GM08714 (cell line): ENCODE results near the gene PRR20G.

Source experiments
- H3K4me3 ChIP-seq: fragments of 200-500 bp; sonication (Bioruptor generic); 2 replicates; pipeline ENCODE4 v1.5.1; 2014; ENCODE audit warnings: mild to moderate bottlenecking, low read length, inconsistent platforms
- ZNF274 ChIP-seq: IDR thresholded peaks from 2 replicates; pipeline ENCODE4 v1.6.1; 2012; ENCODE audit warnings: mild to moderate bottlenecking, low read depth, low read length

The PRR20G gene

GRCh38 chr3:127288343-127288742 is 497 bp upstream of the PRR20G start:
- no peak for TF ChIP-seq ZNF274
- H3K4me3 ChIP-seq = no peak overlapping the region

DNA sequence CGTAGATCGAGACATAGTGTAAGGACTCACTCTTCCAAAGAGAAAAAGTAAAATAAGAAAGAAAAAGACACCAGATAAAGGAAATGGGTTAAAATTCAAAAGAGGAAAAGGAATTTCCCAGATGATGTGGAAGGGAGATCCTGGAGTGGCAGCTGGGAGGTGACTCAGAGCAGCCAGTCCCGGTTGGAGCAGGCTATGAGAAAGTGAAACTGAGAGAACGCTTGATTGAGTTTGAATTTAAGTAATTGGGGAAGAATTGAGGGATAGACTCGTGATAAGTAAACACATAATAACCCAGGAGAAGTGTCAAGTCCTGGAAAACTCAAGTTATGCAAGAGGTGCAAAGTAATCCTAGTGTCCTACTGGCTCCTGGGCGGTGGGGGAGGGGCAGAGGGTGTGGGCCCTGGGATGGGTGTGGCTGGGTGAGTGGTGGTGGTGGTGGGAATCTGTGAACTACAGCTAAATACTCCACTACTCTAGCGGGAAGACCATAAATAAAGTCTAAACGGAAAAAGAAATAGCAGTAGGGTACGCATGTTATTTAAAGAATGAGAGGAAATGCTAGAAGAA is 1.2 kb downstream of the PRR20G start:
- no peak for TF ChIP-seq ZNF274
- H3K4me3 ChIP-seq = no peak overlapping the region

DNA sequence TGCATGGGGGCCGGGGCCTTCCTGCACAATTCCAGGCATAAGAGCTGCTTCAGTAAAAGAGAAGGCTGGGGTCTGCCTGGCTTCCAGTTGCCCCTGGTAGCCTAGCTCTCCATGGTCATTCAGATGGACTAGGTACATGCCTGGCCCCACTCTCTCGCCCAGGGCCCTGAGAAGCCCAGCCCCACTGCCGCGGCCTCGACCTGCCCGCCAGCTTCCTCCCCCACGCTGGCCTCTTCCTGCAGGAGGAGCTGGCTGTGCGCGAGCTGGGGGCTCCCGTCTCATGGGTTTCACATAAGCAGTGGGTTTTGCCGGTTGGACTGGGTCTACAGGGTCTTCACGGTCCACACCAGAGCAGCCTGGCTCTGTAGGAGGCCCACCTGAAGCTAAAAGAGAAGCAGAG is 3.6 kb downstream of the PRR20G start:
- TF ChIP-seq ZNF274 = no peak
- H3K4me3 ChIP-seq = no peak overlapping the region

GRCh38 chr3:127277561-127277960 is 10.3 kb downstream of the PRR20G start:
- TF ChIP-seq ZNF274 = no peak
- H3K4me3 ChIP-seq = no peak overlapping the region

DNA sequence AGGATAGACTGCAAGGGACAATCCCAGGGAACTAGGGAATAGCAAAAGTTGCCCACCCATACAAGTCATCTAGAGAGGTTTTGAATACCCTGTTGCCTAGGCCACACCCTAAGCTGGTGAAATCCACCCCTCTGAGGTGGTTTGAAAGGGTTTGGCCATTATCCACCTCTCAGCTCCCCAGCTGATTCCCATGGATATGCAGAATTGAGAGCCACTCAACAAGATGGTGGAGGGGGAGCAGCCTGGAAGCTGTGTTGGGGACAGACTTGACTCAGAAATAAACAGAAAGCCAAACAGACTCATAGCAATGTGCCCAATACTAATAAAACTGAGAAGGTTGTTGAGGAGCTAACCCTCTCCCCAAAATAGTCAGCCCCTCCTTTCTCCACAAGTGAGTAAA is 10.9 kb downstream of the PRR20G start:
- H3K4me3 ChIP-seq = no peak overlapping the region
- TF ChIP-seq ZNF274 = no peak

GRCh38 chr3:127276396-127276795 is 11.4 kb downstream of the PRR20G start:
- no peak overlapping the region for H3K4me3 ChIP-seq
- no peak for TF ChIP-seq ZNF274

GRCh38 chr3:127275287-127275781 is 12.5 kb downstream of the PRR20G start:
- no peak for TF ChIP-seq ZNF274
- no peak overlapping the region for H3K4me3 ChIP-seq

- H3K4me3 ChIP-seq = no peak overlapping the region
- TF ChIP-seq ZNF274 = no peak
Observed at GRCh38 chr3:127274200-127274760, 13.6 kb downstream of the PRR20G start.

DNA sequence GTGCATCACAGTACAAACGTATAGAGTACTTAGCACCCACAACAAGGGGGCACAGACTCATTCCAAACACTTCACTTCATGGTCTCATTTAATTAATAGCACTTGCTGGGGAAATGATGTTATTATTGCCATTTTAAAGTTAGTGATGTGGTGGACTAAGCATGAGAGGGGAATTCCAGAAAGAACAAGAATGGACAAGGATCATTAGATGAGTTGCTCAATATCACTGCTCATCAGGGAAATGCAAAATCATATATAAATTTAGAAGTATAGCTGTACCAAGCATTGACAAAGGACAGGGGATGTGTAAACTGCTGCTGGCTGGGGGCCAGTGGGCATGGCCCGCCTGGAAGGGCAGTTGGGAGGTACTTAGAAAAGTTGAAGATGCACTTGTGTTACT is 14.6 kb downstream of the PRR20G start:
- TF ChIP-seq ZNF274 = no peak
- H3K4me3 ChIP-seq = no peak overlapping the region

DNA sequence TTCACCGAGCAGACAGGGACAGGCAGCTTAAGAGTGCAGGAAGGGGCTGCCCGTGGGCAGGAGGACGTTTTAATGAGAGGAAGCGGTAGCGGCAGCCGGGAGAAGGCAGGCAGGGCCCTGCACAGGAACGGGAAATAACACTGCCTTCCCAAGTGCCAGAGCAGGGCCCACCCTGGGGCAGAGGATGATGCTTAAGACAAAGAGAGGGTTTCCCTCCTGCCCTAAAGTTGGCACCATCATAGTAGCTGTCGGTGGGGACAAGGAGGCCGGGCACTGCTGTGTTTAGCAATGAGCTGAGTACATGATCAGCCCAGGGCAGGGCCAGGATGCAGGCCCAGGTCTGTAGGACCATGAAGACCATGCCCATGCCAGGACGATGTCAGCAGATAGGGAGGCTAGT is 21.7 kb downstream of the PRR20G start:
- no peak for TF ChIP-seq ZNF274
- H3K4me3 ChIP-seq = no peak overlapping the region

DNA sequence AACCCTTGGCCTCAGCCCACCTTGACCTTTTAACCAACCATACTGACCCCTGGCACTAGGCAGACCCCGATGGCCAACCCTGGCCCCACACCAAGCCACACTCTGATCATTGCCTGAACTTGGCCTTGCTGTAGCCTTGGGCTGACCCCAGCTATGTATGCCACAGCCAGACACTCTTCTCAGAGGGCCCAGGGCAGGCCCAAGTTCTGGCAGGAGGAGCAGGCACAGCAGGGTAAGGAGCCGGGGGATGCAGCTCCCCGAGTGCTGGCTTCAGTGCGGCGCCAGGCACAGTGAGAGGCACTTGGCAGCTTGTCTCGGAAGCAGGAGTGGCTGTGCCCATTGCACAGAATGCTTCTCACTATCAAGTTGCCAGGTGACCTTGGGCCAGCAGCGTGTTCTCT is 22.3 kb downstream of the PRR20G start:
- no peak overlapping the region for H3K4me3 ChIP-seq
- TF ChIP-seq ZNF274 = no peak

DNA sequence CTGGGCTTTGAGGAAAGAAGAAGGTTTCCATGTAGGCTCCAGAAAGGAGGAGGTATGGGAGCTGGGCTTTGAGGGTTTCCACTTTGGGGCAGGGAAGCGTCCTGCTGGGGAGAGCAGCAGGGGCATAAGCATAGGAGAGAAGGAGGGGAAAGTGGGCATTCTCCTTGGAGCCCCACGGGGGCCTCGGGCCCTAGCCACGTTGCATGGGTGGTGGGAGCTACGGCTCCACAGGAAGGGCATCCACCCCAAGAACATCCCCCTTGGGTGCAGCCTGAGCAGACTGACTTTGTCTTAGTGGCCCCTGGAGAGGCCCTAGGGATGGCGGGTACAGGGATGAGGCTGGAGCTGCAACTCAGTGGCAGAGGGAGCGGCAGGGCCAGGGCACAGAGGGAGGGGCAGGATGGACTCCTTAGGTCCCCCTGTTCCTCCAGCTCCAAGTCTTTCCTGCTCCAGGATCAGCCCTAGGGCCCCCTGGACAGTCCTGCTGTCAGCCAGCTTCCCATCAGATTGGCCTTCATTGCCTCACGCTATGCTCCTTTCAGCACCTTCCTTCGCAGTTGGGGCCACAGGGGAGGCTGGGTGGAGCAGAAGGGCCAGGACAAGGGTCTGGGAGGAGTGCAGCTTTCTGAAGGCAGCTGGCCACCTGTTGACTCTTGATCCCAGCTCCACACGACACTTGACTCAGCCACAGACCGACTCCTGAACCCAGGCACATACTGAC is 22.9 kb downstream of the PRR20G start:
- H3K4me3 ChIP-seq = no peak overlapping the region
- TF ChIP-seq ZNF274 = no peak

GRCh38 chr3:127264292-127264691 is 23.6 kb downstream of the PRR20G start:
- TF ChIP-seq ZNF274 = no peak
- H3K4me3 ChIP-seq = no peak overlapping the region

- no peak for TF ChIP-seq ZNF274
- H3K4me3 ChIP-seq = no peak overlapping the region
Observed at GRCh38 chr3:127263586-127264231, 24.1 kb downstream of the PRR20G start.

DNA sequence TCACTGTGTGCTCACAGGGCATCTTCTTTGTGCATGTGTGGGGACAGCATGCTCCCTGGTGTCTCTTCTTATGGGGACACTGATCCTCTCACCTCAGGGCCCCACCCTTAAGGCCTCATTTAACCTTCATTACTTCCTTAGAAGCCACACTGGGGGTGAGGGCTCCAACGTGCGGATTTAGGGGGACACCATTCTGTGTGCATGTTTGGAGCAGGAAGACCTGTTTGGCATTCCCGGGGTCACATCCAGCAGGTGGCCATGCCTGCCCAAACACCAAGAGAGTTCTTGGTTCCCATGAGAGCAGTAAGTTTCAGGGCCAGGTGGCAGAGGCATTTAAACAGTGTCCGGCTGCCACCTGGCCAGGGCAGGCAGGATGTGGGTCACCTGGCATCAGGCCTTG is 24.8 kb downstream of the PRR20G start:
- H3K4me3 ChIP-seq = no peak overlapping the region
- TF ChIP-seq ZNF274 = no peak
